Skeletal muscle tissue (tissue), 4 donors: ENCODE measurements around the gene PRKCA. TPM values are rescaled to one million over a fixed set of nuclear protein-coding genes. Genes with fewer than 3 reads are reported as not detected.

Experiments
- H3K27ac ChIP-seq: one replicate; pipeline ENCODE4 v1.7.0; 2013; ENCODE audit warnings: mild to moderate bottlenecking, low read depth, low read length, inconsistent platforms
- H3K27me3 ChIP-seq, 3 donors: one replicate each; pipeline ENCODE4 v1.7.0; 2013; ENCODE audit warnings: low read length in 3 of 3; ENCODE audit not compliant: control insufficient read depth in 3 of 3, insufficient read depth in 3 of 3
- H3K36me3 ChIP-seq, 3 donors: one replicate each; pipeline ENCODE4 v1.7.0; 2013; ENCODE audit warnings: low read length in 3 of 3; ENCODE audit not compliant: control insufficient read depth in 3 of 3, insufficient read depth in 3 of 3
- H3K4me1 ChIP-seq, 3 donors: one replicate each; pipeline ENCODE4 v1.7.0; 2013; ENCODE audit warnings: low read length in 3 of 3, mild to moderate bottlenecking in 3 of 3; ENCODE audit not compliant: control insufficient read depth in 3 of 3, insufficient read depth in 3 of 3
- H3K4me3 ChIP-seq, 3 donors: one replicate each; pipeline ENCODE4 v1.7.0; 2013; ENCODE audit warnings: low read length in 3 of 3
- H3K9ac ChIP-seq, 3 donors: one replicate each; pipeline ENCODE4 v1.7.0; 2013; ENCODE audit warnings: low read length in 3 of 3, mild to moderate bottlenecking in 3 of 3, moderate library complexity in 2 of 3, low read depth in 1 of 3
- H3K9me3 ChIP-seq, 3 donors: one replicate each; pipeline ENCODE4 v1.7.0; 2013; ENCODE audit warnings: low read length in 3 of 3; ENCODE audit not compliant: control insufficient read depth in 3 of 3
- total RNA-seq: library from RNA; depleted of rRNA; stranded (reverse); fragments of >200 nt; gene quantifications from one replicate; pipeline ENCODE4 v1.2.3, GENCODE V29; 2014
- donor health status: Osteomylitis.

PRKCA gene
- total RNA-seq, 1 donor from 2014 or later: 2.1 TPM

GRCh38 chr17:66812571-66812970 lies 510.2 kb downstream of the PRKCA start:
- no peak overlapping the region for H3K4me3 ChIP-seq
- H3K27me3 ChIP-seq: peaks cover 0 to 6% (median 4%) of the 10 kb centered on the region in 3 donors
- no peak overlapping the region for H3K9ac ChIP-seq
- H3K36me3 ChIP-seq: no peaks in the 10 kb centered on the region
- no peak overlapping the region for H3K27ac ChIP-seq
- no peaks in the 10 kb centered on the region for H3K9me3 ChIP-seq
- H3K4me1 ChIP-seq: no peaks in the 10 kb centered on the region

- Histone ChIP-seq H3K4me1 (no peaks in the 10 kb centered on the region), H3K27me3 (peaks cover 0 to 6% (median 4%) of the 10 kb centered on the region in 3 donors), H3K9me3 (no peaks in the 10 kb centered on the region), H3K36me3 (no peaks in the 10 kb centered on the region), H3K9ac (no peak overlapping the region), H3K27ac (no peak overlapping the region), H3K4me3 (no peak overlapping the region)
Observed at GRCh38 chr17:66813296-66813695, 510.9 kb downstream of the PRKCA start.

- Histone ChIP-seq H3K4me1 (no peaks in the 10 kb centered on the region), H3K36me3 (no peaks in the 10 kb centered on the region), H3K27me3 (peaks cover 0 to 6% (median 4%) of the 10 kb centered on the region in 3 donors), H3K27ac (no peak overlapping the region), H3K4me3 (no peak overlapping the region), H3K9me3 (no peaks in the 10 kb centered on the region), H3K9ac (no peak overlapping the region)
Observed at GRCh38 chr17:66814026-66814425, 511.6 kb downstream of the PRKCA start.

- no peak overlapping the region for H3K27ac ChIP-seq
- H3K4me3 ChIP-seq: no peak overlapping the region
- peaks cover 0 to 6% (median 4%) of the 10 kb centered on the region in 3 donors for H3K27me3 ChIP-seq
- H3K9ac ChIP-seq: no peak overlapping the region
- H3K36me3 ChIP-seq: no peaks in the 10 kb centered on the region
- H3K9me3 ChIP-seq: no peaks in the 10 kb centered on the region
- no peaks in the 10 kb centered on the region for H3K4me1 ChIP-seq
Observed at GRCh38 chr17:66814570-66814969, 512.2 kb downstream of the PRKCA start.

- H3K9me3 ChIP-seq: no peaks in the 10 kb centered on the region
- no peak overlapping the region for H3K4me3 ChIP-seq
- H3K27me3 ChIP-seq: peaks cover 0 to 4% (median 4%) of the 10 kb centered on the region in 3 donors
- no peaks in the 10 kb centered on the region for H3K36me3 ChIP-seq
- H3K9ac ChIP-seq: no peak overlapping the region
- H3K27ac ChIP-seq: no peak overlapping the region
- no peaks in the 10 kb centered on the region for H3K4me1 ChIP-seq
Observed at GRCh38 chr17:66817750-66818149, 515.3 kb downstream of the PRKCA start.

GRCh38 chr17:66819466-66819865 lies 517.1 kb downstream of the PRKCA start:
- no peak overlapping the region for H3K4me3 ChIP-seq
- H3K36me3 ChIP-seq: no peaks in the 10 kb centered on the region
- no peaks in the 10 kb centered on the region for H3K4me1 ChIP-seq
- H3K27me3 ChIP-seq: peaks cover 0 to 2% (median 0%) of the 10 kb centered on the region in 3 donors
- H3K27ac ChIP-seq: no peak overlapping the region
- H3K9ac ChIP-seq: no peak overlapping the region
- no peaks in the 10 kb centered on the region for H3K9me3 ChIP-seq

- Histone ChIP-seq H3K9ac (no peak overlapping the region), H3K36me3 (no peaks in the 10 kb centered on the region), H3K27ac (no peak overlapping the region), H3K27me3 (peaks cover 5 to 7% (median 6%) of the 10 kb centered on the region in 3 donors), H3K4me3 (no peak overlapping the region), H3K9me3 (peaks cover 0 to 2% (median 0%) of the 10 kb centered on the region in 3 donors), H3K4me1 (no peaks in the 10 kb centered on the region)
Observed at GRCh38 chr17:66822009-66822408, 519.6 kb downstream of the PRKCA start.

- Histone ChIP-seq H3K36me3 (no peaks in the 10 kb centered on the region), H3K27ac (no peak overlapping the region), H3K9me3 (peaks cover 0 to 2% (median 0%) of the 10 kb centered on the region in 3 donors), H3K4me3 (no peak overlapping the region), H3K9ac (no peak overlapping the region), H3K4me1 (peaks cover 0 to 6% (median 0%) of the 10 kb centered on the region in 3 donors), H3K27me3 (peaks cover 7 to 14% (median 8%) of the 10 kb centered on the region in 3 donors)
Observed at GRCh38 chr17:66826856-66827255, 524.4 kb downstream of the PRKCA start.

- H3K4me1 ChIP-seq: peaks cover 0 to 6% (median 0%) of the 10 kb centered on the region in 3 donors
- no peaks in the 10 kb centered on the region for H3K36me3 ChIP-seq
- peaks cover 22 to 32% (median 22%) of the 10 kb centered on the region in 3 donors for H3K27me3 ChIP-seq
- no peak overlapping the region for H3K4me3 ChIP-seq
- H3K9ac ChIP-seq: no peak overlapping the region
- no peak overlapping the region for H3K27ac ChIP-seq
- H3K9me3 ChIP-seq: peaks cover 0 to 2% (median 0%) of the 10 kb centered on the region in 3 donors
Observed at GRCh38 chr17:66829386-66829864, 527.0 kb downstream of the PRKCA start.

GRCh38 chr17:66829883-66830282 lies 527.5 kb downstream of the PRKCA start:
- H3K27me3 ChIP-seq: peaks cover 22 to 32% (median 26%) of the 10 kb centered on the region in 3 donors
- peaks cover 0 to 2% (median 0%) of the 10 kb centered on the region in 3 donors for H3K9me3 ChIP-seq
- no peak overlapping the region for H3K27ac ChIP-seq
- H3K36me3 ChIP-seq: no peaks in the 10 kb centered on the region
- peaks cover 0 to 6% (median 0%) of the 10 kb centered on the region in 3 donors for H3K4me1 ChIP-seq
- no peak overlapping the region for H3K9ac ChIP-seq
- no peak overlapping the region for H3K4me3 ChIP-seq
